ENCODE data around the gene CEP89. TPM values are rescaled to one million over a fixed set of nuclear protein-coding genes. Genes with fewer than 3 reads are reported as not detected.
"Not testable (repeated sequence)": the region's sequence is repeated elsewhere in the genome, so short reads cannot be mapped to it uniquely, and the experiment has no call there.

The CEP89 gene
- polyA plus RNA-seq, 1 donor (not counting 4 experiments of a cell fraction or from before 2014, with no cell fraction given), result 11.2 TPM

- H3K4me1 ChIP-seq (ENCODE audit: control insufficient read depth, extremely low read depth, insufficient read depth, low read length), result no peaks in the 10 kb centered on the region
- no peak for DNase-seq (ENCODE audit: low read depth, low spot score)
- H4K20me1 ChIP-seq (ENCODE audit: control insufficient read depth, extremely low read depth, insufficient read depth, low read length), result no peaks in the 10 kb centered on the region
- H2AFZ ChIP-seq (ENCODE audit: control insufficient read depth, low read length), result no peak overlapping the region
- H3K4me2 ChIP-seq (ENCODE audit: control insufficient read depth, extremely low read depth, insufficient read depth, low read depth, low read length), result no peak overlapping the region
- FAIRE-seq, result no peak
- no peak overlapping the region for H3K27ac ChIP-seq (ENCODE audit: control insufficient read depth, insufficient read depth, low read length)
- H3K27me3 ChIP-seq (ENCODE audit: control insufficient read depth, extremely low read depth, insufficient read depth, low read length), result no peaks in the 10 kb centered on the region
- no peaks in the 10 kb centered on the region for H3K36me3 ChIP-seq (ENCODE audit: control insufficient read depth in 2 of 2, extremely low read depth in 1 of 2, insufficient read depth in 2 of 2, low read length in 2 of 2)
- no peak for TF ChIP-seq EZH2 (IDR thresholded peaks at IDR 0.05; ENCODE audit: low read length)
- TF ChIP-seq, protein P1, sequence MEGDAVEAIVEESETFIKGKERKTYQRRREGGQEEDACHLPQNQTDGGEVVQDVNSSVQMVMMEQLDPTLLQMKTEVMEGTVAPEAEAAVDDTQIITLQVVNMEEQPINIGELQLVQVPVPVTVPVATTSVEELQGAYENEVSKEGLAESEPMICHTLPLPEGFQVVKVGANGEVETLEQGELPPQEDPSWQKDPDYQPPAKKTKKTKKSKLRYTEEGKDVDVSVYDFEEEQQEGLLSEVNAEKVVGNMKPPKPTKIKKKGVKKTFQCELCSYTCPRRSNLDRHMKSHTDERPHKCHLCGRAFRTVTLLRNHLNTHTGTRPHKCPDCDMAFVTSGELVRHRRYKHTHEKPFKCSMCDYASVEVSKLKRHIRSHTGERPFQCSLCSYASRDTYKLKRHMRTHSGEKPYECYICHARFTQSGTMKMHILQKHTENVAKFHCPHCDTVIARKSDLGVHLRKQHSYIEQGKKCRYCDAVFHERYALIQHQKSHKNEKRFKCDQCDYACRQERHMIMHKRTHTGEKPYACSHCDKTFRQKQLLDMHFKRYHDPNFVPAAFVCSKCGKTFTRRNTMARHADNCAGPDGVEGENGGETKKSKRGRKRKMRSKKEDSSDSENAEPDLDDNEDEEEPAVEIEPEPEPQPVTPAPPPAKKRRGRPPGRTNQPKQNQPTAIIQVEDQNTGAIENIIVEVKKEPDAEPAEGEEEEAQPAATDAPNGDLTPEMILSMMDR (optimal IDR thresholded peaks at IDR 0.05 in 1 of 3, IDR thresholded peaks at IDR 0.05 in 1 of 3, conservative IDR thresholded peaks at IDR 0.05 in 1 of 3; ENCODE audit: extremely low read depth in 1 of 3, insufficient read depth in 2 of 3, low read length in 3 of 3), result no peak
- H3K4me3 ChIP-seq (ENCODE audit: control insufficient read depth in 2 of 3, extremely low read depth in 1 of 3, insufficient read depth in 2 of 3, low read depth in 1 of 3, low read length in 3 of 3), result no peak overlapping the region
- no peaks in the 10 kb centered on the region for H3K79me2 ChIP-seq (ENCODE audit: control insufficient read depth, insufficient read depth, low read length)
- no peaks in the 10 kb centered on the region for H3K9me3 ChIP-seq (ENCODE audit: control insufficient read depth, low read depth, low read length)
- dilution Hi-C loops (cut with MboI; ENCODE audit: extremely low pct_ligation_motif_present, low sequenced_read_pairs), result no loop called here
- no peaks in the 10 kb centered on the region for H3K9me1 ChIP-seq (ENCODE audit: control insufficient read depth, extremely low read depth, insufficient read depth, low read length)
- H3K9ac ChIP-seq (ENCODE audit: control insufficient read depth, extremely low read depth, insufficient read depth, low read length), result no peak overlapping the region
These were observed 114.2 kb downstream of the CEP89 start for GRCh38 chr19:32857584-32857983.

DNA sequence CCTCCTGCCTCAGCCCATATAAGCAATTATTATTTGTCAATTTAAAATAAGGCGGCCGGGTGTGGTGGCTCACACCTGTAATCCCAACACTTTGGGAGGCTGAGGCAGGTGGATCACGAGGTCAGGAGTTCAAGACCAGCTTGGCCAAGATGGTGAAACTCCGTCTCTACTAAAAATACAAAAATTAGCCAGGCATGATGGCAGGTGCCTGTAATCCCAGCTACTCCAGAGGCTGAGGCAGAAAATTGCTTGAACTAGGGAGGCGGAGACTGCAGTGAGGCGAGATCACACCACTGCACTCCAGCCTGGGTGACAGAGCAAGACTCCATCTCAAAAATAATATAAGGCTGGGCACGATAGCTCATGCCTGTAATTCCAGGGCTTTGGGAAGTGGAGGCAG lies 114.9 kb downstream of the CEP89 start:
- dilution Hi-C loops (cut with MboI; ENCODE audit: extremely low pct_ligation_motif_present, low sequenced_read_pairs); FAIRE-seq; H3K4me2 ChIP-seq (ENCODE audit: control insufficient read depth, extremely low read depth, insufficient read depth, low read depth, low read length); DNase-seq (ENCODE audit: low read depth, low spot score); H3K9me3 ChIP-seq (ENCODE audit: control insufficient read depth, low read depth, low read length); H3K27ac ChIP-seq (ENCODE audit: control insufficient read depth, insufficient read depth, low read length); H4K20me1 ChIP-seq (ENCODE audit: control insufficient read depth, extremely low read depth, insufficient read depth, low read length); H3K4me3 ChIP-seq (ENCODE audit: control insufficient read depth in 2 of 3, extremely low read depth in 1 of 3, insufficient read depth in 2 of 3, low read depth in 1 of 3, low read length in 3 of 3); H3K9me1 ChIP-seq (ENCODE audit: control insufficient read depth, extremely low read depth, insufficient read depth, low read length); H2AFZ ChIP-seq (ENCODE audit: control insufficient read depth, low read length); H3K9ac ChIP-seq (ENCODE audit: control insufficient read depth, extremely low read depth, insufficient read depth, low read length); H3K79me2 ChIP-seq (ENCODE audit: control insufficient read depth, insufficient read depth, low read length); H3K27me3 ChIP-seq (ENCODE audit: control insufficient read depth, extremely low read depth, insufficient read depth, low read length); H3K36me3 ChIP-seq (ENCODE audit: control insufficient read depth in 2 of 2, extremely low read depth in 1 of 2, insufficient read depth in 2 of 2, low read length in 2 of 2); H3K4me1 ChIP-seq (ENCODE audit: control insufficient read depth, extremely low read depth, insufficient read depth, low read length): not testable (repeated sequence)

DNA sequence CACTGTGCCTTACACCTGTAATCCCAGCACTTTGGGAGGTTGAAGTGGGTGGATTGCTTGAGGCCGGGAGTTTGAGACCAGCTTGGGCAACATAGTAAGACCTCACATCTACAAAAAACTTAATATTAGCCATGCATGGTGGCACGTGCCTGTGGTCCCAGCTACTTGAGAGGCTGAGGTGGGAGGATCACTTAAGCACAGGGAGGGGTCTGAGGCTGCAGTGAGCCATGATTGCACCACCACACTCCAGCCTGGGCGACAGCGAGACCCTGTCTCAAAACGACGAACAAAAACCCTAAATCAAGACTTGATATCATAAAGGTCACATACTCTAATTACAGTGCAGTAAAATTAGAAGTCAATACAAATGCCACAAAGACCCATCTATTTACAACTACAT lies 119.5 kb downstream of the CEP89 start:
- no peak overlapping the region for H2AFZ ChIP-seq (ENCODE audit: control insufficient read depth, low read length)
- no peak for TF ChIP-seq EZH2 (IDR thresholded peaks at IDR 0.05; ENCODE audit: low read length)
- TF ChIP-seq, protein P1 (optimal IDR thresholded peaks at IDR 0.05 in 1 of 3, IDR thresholded peaks at IDR 0.05 in 1 of 3, conservative IDR thresholded peaks at IDR 0.05 in 1 of 3; ENCODE audit: extremely low read depth in 1 of 3, insufficient read depth in 2 of 3, low read length in 3 of 3), result no peak
- no peaks in the 10 kb centered on the region for H3K9me1 ChIP-seq (ENCODE audit: control insufficient read depth, extremely low read depth, insufficient read depth, low read length)
- no peak overlapping the region for H3K27ac ChIP-seq (ENCODE audit: control insufficient read depth, insufficient read depth, low read length)
- H3K4me3 ChIP-seq (ENCODE audit: control insufficient read depth in 2 of 3, extremely low read depth in 1 of 3, insufficient read depth in 2 of 3, low read depth in 1 of 3, low read length in 3 of 3), result no peak overlapping the region
- no peaks in the 10 kb centered on the region for H3K4me1 ChIP-seq (ENCODE audit: control insufficient read depth, extremely low read depth, insufficient read depth, low read length)
- DNase-seq (ENCODE audit: low read depth, low spot score) (no peak), FAIRE-seq (no peak)
- no peaks in the 10 kb centered on the region for H3K36me3 ChIP-seq (ENCODE audit: control insufficient read depth in 2 of 2, extremely low read depth in 1 of 2, insufficient read depth in 2 of 2, low read length in 2 of 2)
- no peaks in the 10 kb centered on the region for H3K27me3 ChIP-seq (ENCODE audit: control insufficient read depth, extremely low read depth, insufficient read depth, low read length)
- H3K4me2 ChIP-seq (ENCODE audit: control insufficient read depth, extremely low read depth, insufficient read depth, low read depth, low read length), result no peak overlapping the region
- H4K20me1 ChIP-seq (ENCODE audit: control insufficient read depth, extremely low read depth, insufficient read depth, low read length), result no peaks in the 10 kb centered on the region
- no peaks in the 10 kb centered on the region for H3K79me2 ChIP-seq (ENCODE audit: control insufficient read depth, insufficient read depth, low read length)
- dilution Hi-C loops (cut with MboI; ENCODE audit: extremely low pct_ligation_motif_present, low sequenced_read_pairs), result no loop called here
- no peaks in the 10 kb centered on the region for H3K9me3 ChIP-seq (ENCODE audit: control insufficient read depth, low read depth, low read length)
- H3K9ac ChIP-seq (ENCODE audit: control insufficient read depth, extremely low read depth, insufficient read depth, low read length), result no peak overlapping the region

- H3K36me3 ChIP-seq (ENCODE audit: control insufficient read depth in 2 of 2, extremely low read depth in 1 of 2, insufficient read depth in 2 of 2, low read length in 2 of 2); H3K4me1 ChIP-seq (ENCODE audit: control insufficient read depth, extremely low read depth, insufficient read depth, low read length); H3K9ac ChIP-seq (ENCODE audit: control insufficient read depth, extremely low read depth, insufficient read depth, low read length); H2AFZ ChIP-seq (ENCODE audit: control insufficient read depth, low read length); FAIRE-seq; H3K9me3 ChIP-seq (ENCODE audit: control insufficient read depth, low read depth, low read length); H3K4me3 ChIP-seq (ENCODE audit: control insufficient read depth in 2 of 3, extremely low read depth in 1 of 3, insufficient read depth in 2 of 3, low read depth in 1 of 3, low read length in 3 of 3); H3K27ac ChIP-seq (ENCODE audit: control insufficient read depth, insufficient read depth, low read length); H4K20me1 ChIP-seq (ENCODE audit: control insufficient read depth, extremely low read depth, insufficient read depth, low read length); H3K27me3 ChIP-seq (ENCODE audit: control insufficient read depth, extremely low read depth, insufficient read depth, low read length); H3K79me2 ChIP-seq (ENCODE audit: control insufficient read depth, insufficient read depth, low read length); H3K4me2 ChIP-seq (ENCODE audit: control insufficient read depth, extremely low read depth, insufficient read depth, low read depth, low read length); H3K9me1 ChIP-seq (ENCODE audit: control insufficient read depth, extremely low read depth, insufficient read depth, low read length); DNase-seq (ENCODE audit: low read depth, low spot score); dilution Hi-C loops (cut with MboI; ENCODE audit: extremely low pct_ligation_motif_present, low sequenced_read_pairs): not testable (repeated sequence)
These were observed 123.7 kb downstream of the CEP89 start for GRCh38 chr19:32848035-32848434.
